Measurements from ENCODE around the gene SLC25A36.

DNA sequence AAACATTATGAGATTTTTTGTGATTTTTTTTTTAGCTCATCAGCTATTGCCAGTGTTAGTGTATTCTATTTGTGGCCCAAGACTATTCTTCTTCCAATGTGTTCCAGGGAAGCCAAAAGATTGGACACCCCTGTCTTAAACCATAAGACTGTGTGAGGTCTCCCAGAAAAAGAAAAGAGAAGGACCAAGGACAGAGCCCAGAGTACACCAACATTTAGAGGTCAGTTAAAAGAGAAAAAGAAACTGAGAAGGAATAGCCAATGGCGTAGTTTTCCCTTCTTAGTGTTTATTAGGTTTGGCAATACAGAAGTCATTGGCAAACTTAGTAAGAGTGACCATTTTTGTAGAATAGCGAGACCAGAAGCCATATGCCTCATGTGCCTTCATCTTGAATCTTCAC is 36.1 kb upstream of the SLC25A36 start:
- TF ChIP-seq CTCF (conservative IDR thresholded peaks at IDR 0.05) (no peak), EZH2 (IDR thresholded peaks at IDR 0.05; ENCODE audit: low read depth) (no peak)

All from PC-9 (cell line).